Measurements from ENCODE around the gene TANK.

TANK gene

DNA sequence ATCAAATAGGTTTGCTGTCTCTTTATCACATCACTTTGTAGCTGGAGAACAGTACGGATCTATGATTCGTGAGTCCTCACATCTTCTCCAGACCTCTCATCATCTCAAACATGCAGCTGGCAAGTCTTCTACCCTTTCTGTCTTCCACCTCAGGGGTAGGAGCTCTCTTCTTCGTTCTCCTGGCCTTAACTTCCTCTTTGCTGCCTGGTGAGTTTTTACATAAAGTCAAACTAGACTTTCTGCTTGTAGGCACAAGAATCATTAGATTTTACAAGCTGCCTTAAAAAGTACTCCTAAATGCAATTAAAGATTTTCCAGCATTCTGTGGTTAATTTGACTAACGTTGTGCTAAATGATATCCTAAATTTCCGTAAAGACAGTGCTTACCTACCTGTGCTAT is 43.7 kb upstream of the TANK start:
- H3K27me3 ChIP-seq (ENCODE audit: control insufficient read depth, low read length), result no peaks in the 10 kb centered on the region
- H3K4me3 ChIP-seq (ENCODE audit: low read length), result peak overlapping the region; percentile 62
- no peaks in the 10 kb centered on the region for H4K20me1 ChIP-seq (ENCODE audit: control insufficient read depth, insufficient read depth, low read depth, low read length)
- peak overlapping the region; percentile 100 for H3K27ac ChIP-seq (ENCODE audit: low read depth, low read length)
- H3K9me3 ChIP-seq (ENCODE audit: control insufficient read depth, insufficient read depth, low read length), result no peaks in the 10 kb centered on the region
- H3K9me2 ChIP-seq (replicated peaks; ENCODE audit: control insufficient read depth, low read length), result no peaks in the 10 kb centered on the region
- peaks cover 87% of the 10 kb centered on the region for H3K4me1 ChIP-seq (ENCODE audit: control insufficient read depth, low read length)
- peaks cover 53% of the 10 kb centered on the region for H3K79me2 ChIP-seq (ENCODE audit: control insufficient read depth, low read length)
- H3K4me2 ChIP-seq (ENCODE audit: low read length), result peak overlapping the region; percentile 55
- no peak for TF ChIP-seq EZH2phosphoT487 (IDR thresholded peaks at IDR 0.05; ENCODE audit: borderline replicate concordance, low read length)
- TF ChIP-seq CTCF (IDR thresholded peaks at IDR 0.05; ENCODE audit: low read depth, low read length, poor library complexity, severe bottlenecking), result no peak
- peaks cover 27% of the 10 kb centered on the region for H3F3A ChIP-seq (ENCODE audit: control insufficient read depth, insufficient read depth)
- H3K36me3 ChIP-seq (ENCODE audit: control insufficient read depth, low read length), result peaks cover 37% of the 10 kb centered on the region

GRCh38 chr2:161117506-161117905 is 42.7 kb upstream of the TANK start:
- Histone ChIP-seq H3K9me2 (replicated peaks; ENCODE audit: control insufficient read depth, low read length) (no peaks in the 10 kb centered on the region), H3K79me2 (ENCODE audit: control insufficient read depth, low read length) (peaks cover 45% of the 10 kb centered on the region), H3K27ac (ENCODE audit: low read depth, low read length) (no peak overlapping the region), H3K4me1 (ENCODE audit: control insufficient read depth, low read length) (peaks cover 78% of the 10 kb centered on the region), H3F3A (ENCODE audit: control insufficient read depth, insufficient read depth) (peaks cover 25% of the 10 kb centered on the region), H3K4me2 (ENCODE audit: low read length) (0 out of 2 replicates have a peak overlapping the region, but pooled peaks have one; percentile 2), H4K20me1 (ENCODE audit: control insufficient read depth, insufficient read depth, low read depth, low read length) (no peaks in the 10 kb centered on the region), H3K36me3 (ENCODE audit: control insufficient read depth, low read length) (peaks cover 37% of the 10 kb centered on the region), H3K9me3 (ENCODE audit: control insufficient read depth, insufficient read depth, low read length) (no peaks in the 10 kb centered on the region), H3K27me3 (ENCODE audit: control insufficient read depth, low read length) (no peaks in the 10 kb centered on the region), H3K4me3 (ENCODE audit: low read length) (no peak overlapping the region)
- no peak for TF ChIP-seq CTCF (IDR thresholded peaks at IDR 0.05; ENCODE audit: low read depth, low read length, poor library complexity, severe bottlenecking)
- TF ChIP-seq EZH2phosphoT487 (IDR thresholded peaks at IDR 0.05; ENCODE audit: borderline replicate concordance, low read length), result no peak

GRCh38 chr2:161118722-161119121 is 41.5 kb upstream of the TANK start:
- peaks cover 37% of the 10 kb centered on the region for H3K36me3 ChIP-seq (ENCODE audit: control insufficient read depth, low read length)
- H3K27ac ChIP-seq (ENCODE audit: low read depth, low read length), result no peak overlapping the region
- peaks cover 78% of the 10 kb centered on the region for H3K4me1 ChIP-seq (ENCODE audit: control insufficient read depth, low read length)
- H3K27me3 ChIP-seq (ENCODE audit: control insufficient read depth, low read length), result no peaks in the 10 kb centered on the region
- H3K9me2 ChIP-seq (replicated peaks; ENCODE audit: control insufficient read depth, low read length), result no peaks in the 10 kb centered on the region
- no peaks in the 10 kb centered on the region for H3K9me3 ChIP-seq (ENCODE audit: control insufficient read depth, insufficient read depth, low read length)
- H4K20me1 ChIP-seq (ENCODE audit: control insufficient read depth, insufficient read depth, low read depth, low read length), result no peaks in the 10 kb centered on the region
- peaks cover 14% of the 10 kb centered on the region for H3F3A ChIP-seq (ENCODE audit: control insufficient read depth, insufficient read depth)
- peaks cover 35% of the 10 kb centered on the region for H3K79me2 ChIP-seq (ENCODE audit: control insufficient read depth, low read length)
- H3K4me3 ChIP-seq (ENCODE audit: low read length), result no peak overlapping the region
- H3K4me2 ChIP-seq (ENCODE audit: low read length), result peak overlapping the region; percentile 26; the same call in 1 of the 2 replicates
- no peak for TF ChIP-seq CTCF (IDR thresholded peaks at IDR 0.05; ENCODE audit: low read depth, low read length, poor library complexity, severe bottlenecking)
- TF ChIP-seq EZH2phosphoT487 (IDR thresholded peaks at IDR 0.05; ENCODE audit: borderline replicate concordance, low read length), result no peak

Data from DOHH2 (cell line).